GM12873 (cell line): ENCODE results near the gene ZP2.
A peak's percentile ranks its signal among the peaks of the same experiment; 100 is the strongest.

Source experiments
- CTCF ChIP-seq: IDR thresholded peaks from 2 replicates; pipeline ENCODE4 v1.5.1; 2012; ENCODE audit warnings: low read depth, mild to moderate bottlenecking, moderate library complexity, low read length, control low read depth; ENCODE audit not compliant: insufficient read depth; ENCODE audit errors: missing control alignments

Gene ZP2

GRCh38 chr16:21211486-21211885 lies at the start of gene ZP2:
TSS of gene ZP2 (minus strand) at chr16:21211574. CDS start at chr16:21211547, 27 bp downstream.
- no peak for TF ChIP-seq CTCF

GRCh38 chr16:21257284-21257683 lies 45.9 kb upstream of the ZP2 start:
- TF ChIP-seq CTCF: no peak

- TF ChIP-seq CTCF: no peak
Observed at GRCh38 chr16:21256636-21257035, 45.3 kb upstream of the ZP2 start.

- TF ChIP-seq CTCF: peak; percentile 5
Observed at GRCh38 chr16:21253470-21253869, 42.1 kb upstream of the ZP2 start.

GRCh38 chr16:21250072-21250923 lies 38.9 kb upstream of the ZP2 start:
- no peak for TF ChIP-seq CTCF

GRCh38 chr16:21244518-21245215 lies 33.3 kb upstream of the ZP2 start:
- no peak for TF ChIP-seq CTCF

- no peak for TF ChIP-seq CTCF
Observed at GRCh38 chr16:21242756-21243155, 31.4 kb upstream of the ZP2 start.
